Trophoblast cell (in vitro differentiated cells and primary cell): ENCODE data around the gene TAPT1. TPM values are rescaled to one million over a fixed set of nuclear protein-coding genes. Genes with fewer than 3 reads are reported as not detected.
A peak's percentile ranks its signal among the peaks of the same experiment; 100 is the strongest.

Source experiments
- DNase-seq, 2 donors: peaks; one replicate each; pipeline ENCODE4 v3.0.0-alpha.2; 2016
- H2AFZ ChIP-seq: 2 replicates; pipeline ENCODE4 v1.6.1; 2013; ENCODE audit warnings: low read length, moderate library complexity, mild to moderate bottlenecking; ENCODE audit not compliant: insufficient read depth, poor library complexity
- H2AK5ac ChIP-seq: 2 replicates; pipeline ENCODE4 v1.6.1; 2013; ENCODE audit warnings: mild to moderate bottlenecking, low read length
- H2BK120ac ChIP-seq: 2 replicates; pipeline ENCODE4 v1.6.1; 2013; ENCODE audit warnings: low read length, mild to moderate bottlenecking, moderate library complexity; ENCODE audit not compliant: insufficient read depth, poor library complexity
- H2BK12ac ChIP-seq: 2 replicates; pipeline ENCODE4 v1.6.1; 2013; ENCODE audit warnings: mild to moderate bottlenecking, low read length, moderate library complexity
- H2BK5ac ChIP-seq: 2 replicates; pipeline ENCODE4 v1.6.1; 2013; ENCODE audit warnings: low read length, low read depth, moderate library complexity, mild to moderate bottlenecking; ENCODE audit not compliant: poor library complexity
- H3K14ac ChIP-seq: 2 replicates; pipeline ENCODE4 v1.6.1; 2013; ENCODE audit warnings: mild to moderate bottlenecking, low read length
- H3K18ac ChIP-seq: 2 replicates; pipeline ENCODE4 v1.6.1; 2013; ENCODE audit warnings: mild to moderate bottlenecking, low read length
- H3K23ac ChIP-seq: 2 replicates; pipeline ENCODE4 v1.6.1; 2013; ENCODE audit warnings: low read length
- H3K27ac ChIP-seq: 2 replicates; pipeline ENCODE4 v1.5.1; 2013; ENCODE audit warnings: low read depth, mild to moderate bottlenecking, inconsistent platforms, low read length, moderate library complexity
- H3K27me3 ChIP-seq: 2 replicates; pipeline ENCODE4 v1.6.1; 2013; ENCODE audit warnings: inconsistent platforms, mild to moderate bottlenecking, low read length, moderate library complexity; ENCODE audit not compliant: insufficient read depth
- H3K36me3 ChIP-seq, 2 experiments: 1 replicate in 1 of 2; 2 replicates in 1 of 2; pipeline ENCODE4 v1.6.1; 2013; ENCODE audit warnings: low read length in 2 of 2, mild to moderate bottlenecking in 2 of 2, moderate library complexity in 1 of 2; ENCODE audit not compliant: insufficient read depth in 2 of 2, control insufficient read depth in 1 of 2
- H3K4ac ChIP-seq: 2 replicates; pipeline ENCODE4 v1.6.1; 2013; ENCODE audit warnings: low read depth, mild to moderate bottlenecking, low read length, moderate library complexity
- H3K4me1 ChIP-seq, 2 experiments: 1 replicate in 1 of 2; 2 replicates in 1 of 2; pipeline ENCODE4 v1.6.1; 2013; ENCODE audit warnings: low read length in 2 of 2, mild to moderate bottlenecking in 2 of 2, moderate library complexity in 1 of 2; ENCODE audit not compliant: insufficient read depth in 2 of 2, control insufficient read depth in 1 of 2
- H3K4me2 ChIP-seq: 2 replicates; pipeline ENCODE4 v1.6.1; 2013; ENCODE audit warnings: inconsistent platforms, mild to moderate bottlenecking, low read length, moderate library complexity
- H3K4me3 ChIP-seq: 2 replicates; pipeline ENCODE4 v1.5.1; 2013; ENCODE audit warnings: mild to moderate bottlenecking, low read depth, low read length, inconsistent platforms
- H3K79me1 ChIP-seq: one replicate; pipeline ENCODE4 v1.6.1; 2013; ENCODE audit warnings: low read length
- H3K79me2 ChIP-seq: 2 replicates; pipeline ENCODE4 v1.6.1; 2013; ENCODE audit warnings: low read length, mild to moderate bottlenecking; ENCODE audit not compliant: control insufficient read depth, insufficient read depth, poor library complexity
- H3K9ac ChIP-seq: 2 replicates; pipeline ENCODE4 v1.6.1; 2013; ENCODE audit warnings: mild to moderate bottlenecking, low read length
- H3K9me3 ChIP-seq: 2 replicates; pipeline ENCODE4 v1.6.1; 2013; ENCODE audit warnings: low read depth, mild to moderate bottlenecking, control low read depth, inconsistent platforms, low read length; ENCODE audit not compliant: insufficient read depth
- H4K12ac ChIP-seq: 2 replicates; pipeline ENCODE4 v1.6.1; 2013; ENCODE audit warnings: low read depth, mild to moderate bottlenecking, low read length, moderate library complexity
- H4K8ac ChIP-seq: 2 replicates; pipeline ENCODE4 v1.6.1; 2013; ENCODE audit warnings: low read depth, mild to moderate bottlenecking, low read length, moderate library complexity
- H4K91ac ChIP-seq: one replicate; pipeline ENCODE4 v1.6.1; 2013; ENCODE audit warnings: low read depth, mild to moderate bottlenecking, low read length, moderate library complexity
- WGBS: extraction: QIAGEN DNeasy Blood & Tissue Kit; methylation state at CpG from one replicate; pipeline ENCODE4 v1.1.7; 2013; ENCODE audit warnings: missing lambda C conversion rate; ENCODE audit not compliant: insufficient read length, insufficient coverage; ENCODE audit errors: extremely low coverage; 5-methylcytosine and 5-hydroxymethylcytosine counted together
- polyA plus RNA-seq: library from polyadenylated mRNA; stranded (reverse); fragments of 200-250 nt; gene quantifications from 2 replicates; pipeline ENCODE4 v1.2.3, GENCODE V29; 2013

TAPT1 gene, protein sequence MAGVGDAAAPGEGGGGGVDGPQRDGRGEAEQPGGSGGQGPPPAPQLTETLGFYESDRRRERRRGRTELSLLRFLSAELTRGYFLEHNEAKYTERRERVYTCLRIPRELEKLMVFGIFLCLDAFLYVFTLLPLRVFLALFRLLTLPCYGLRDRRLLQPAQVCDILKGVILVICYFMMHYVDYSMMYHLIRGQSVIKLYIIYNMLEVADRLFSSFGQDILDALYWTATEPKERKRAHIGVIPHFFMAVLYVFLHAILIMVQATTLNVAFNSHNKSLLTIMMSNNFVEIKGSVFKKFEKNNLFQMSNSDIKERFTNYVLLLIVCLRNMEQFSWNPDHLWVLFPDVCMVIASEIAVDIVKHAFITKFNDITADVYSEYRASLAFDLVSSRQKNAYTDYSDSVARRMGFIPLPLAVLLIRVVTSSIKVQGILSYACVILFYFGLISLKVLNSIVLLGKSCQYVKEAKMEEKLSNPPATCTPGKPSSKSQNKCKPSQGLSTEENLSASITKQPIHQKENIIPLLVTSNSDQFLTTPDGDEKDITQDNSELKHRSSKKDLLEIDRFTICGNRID
- polyA plus RNA-seq, result 6.4 and 6.6 TPM in 2 replicates

DNA sequence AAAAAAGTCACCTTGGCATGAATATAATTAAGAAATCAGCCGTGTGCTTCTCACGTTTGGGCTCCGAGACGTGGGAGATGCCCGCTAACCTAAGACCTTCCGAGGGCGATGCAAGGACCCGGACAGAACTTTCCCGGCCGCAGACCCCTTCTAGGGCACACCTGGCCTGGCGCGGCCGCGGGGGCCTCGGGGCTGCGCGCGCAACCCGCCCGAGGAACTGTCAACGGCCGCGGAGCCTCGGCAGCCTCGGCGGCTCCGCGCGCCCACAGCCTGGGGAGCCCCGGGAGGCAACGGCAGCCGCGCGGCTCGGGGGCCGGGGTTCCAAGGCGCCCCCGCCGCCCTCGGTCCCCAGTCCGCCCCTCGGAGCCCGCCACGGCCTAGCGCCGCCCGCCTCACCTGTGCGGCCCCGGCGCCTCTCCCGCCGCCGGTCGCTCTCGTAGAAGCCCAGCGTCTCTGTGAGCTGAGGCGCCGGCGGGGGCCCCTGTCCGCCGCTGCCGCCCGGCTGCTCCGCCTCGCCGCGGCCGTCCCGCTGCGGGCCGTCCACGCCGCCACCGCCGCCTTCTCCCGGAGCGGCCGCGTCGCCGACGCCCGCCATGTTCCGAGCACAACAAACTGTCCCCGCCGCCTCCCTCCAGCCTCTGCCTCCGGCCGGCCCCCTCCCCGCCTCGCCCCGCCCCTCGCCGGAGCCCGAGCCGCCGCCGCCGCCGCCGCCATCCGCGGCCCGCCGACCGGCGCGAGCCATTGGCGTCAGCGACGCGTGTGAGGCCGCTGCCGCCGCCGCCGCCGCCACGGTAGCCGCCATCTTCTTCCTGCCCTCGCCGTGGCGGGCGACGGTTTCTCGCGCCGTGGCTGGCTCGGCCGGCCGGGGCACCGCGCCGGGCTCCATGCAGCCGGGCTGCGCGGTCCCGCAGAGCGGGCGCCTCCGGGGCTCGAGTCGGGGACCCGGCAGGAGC is at the start of gene TAPT1:
Gene TAPT1 (minus strand): TSS at position 609 of the 953 bp plus-strand sequence. CDS start 14 bp downstream, at position 595.
- Histone ChIP-seq H2AK5ac (no peak within 1 kb of the TSS), H3K27ac (peak within 1 kb of the TSS; percentile 94), H4K8ac (peak within 1 kb of the TSS; percentile 94), H3K4ac (peak within 1 kb of the TSS; percentile 86), H3K79me2 (peaks cover 10% of the 10 kb centered on the region), H3K9me3 (no peaks in the 10 kb centered on the region), H2BK120ac (peak within 1 kb of the TSS; percentile 68), H3K18ac (peak within 1 kb of the TSS; percentile 64), H3K14ac (peak within 1 kb of the TSS; percentile 93), H3K27me3 (no peaks in the 10 kb centered on the region), H3K4me1 (peaks cover 2 to 4% of the 10 kb centered on the region in 2 experiments), H4K91ac (peak within 1 kb of the TSS; percentile 91), H3K4me3 (peak within 1 kb of the TSS; percentile 92), H3K9ac (peak within 1 kb of the TSS; percentile 83), H2AFZ (peak within 1 kb of the TSS; percentile 87), H3K79me1 (peaks cover 13% of the 10 kb centered on the region), H3K4me2 (peak within 1 kb of the TSS; percentile 97), H4K12ac (peak within 1 kb of the TSS; percentile 97), H3K23ac (no peak within 1 kb of the TSS), H2BK5ac (peak within 1 kb of the TSS; percentile 72), H2BK12ac (no peak within 1 kb of the TSS), H3K36me3 (no peaks in the 10 kb centered on the region)
- DNase-seq, result peak; percentile 35 to 69
- WGBS, result no CpG with 5 or more reads among the region's 143 CpGs

DNA sequence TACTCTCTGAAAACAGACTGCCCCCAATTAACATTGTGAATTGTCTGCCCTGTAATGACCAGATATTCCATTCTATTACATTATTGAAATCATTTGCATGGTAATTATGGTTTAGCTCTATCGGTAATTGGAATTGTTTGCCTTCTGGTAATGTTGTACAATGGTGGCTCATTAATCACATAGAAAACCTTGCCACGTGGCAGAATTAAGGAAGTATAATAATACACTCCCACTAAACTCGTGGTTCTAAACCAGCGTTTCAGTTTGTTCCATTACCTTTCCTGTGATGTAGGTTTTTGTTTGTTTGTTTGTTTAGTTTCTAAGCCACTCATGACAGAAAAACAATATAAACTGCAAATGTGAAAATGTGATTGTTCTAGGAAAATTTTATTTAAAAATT is 45.1 kb upstream of the TAPT1 start:
- Histone ChIP-seq H3K4me1 (no peaks in the 10 kb centered on the region), H3K9ac (no peak overlapping the region), H4K91ac (no peak overlapping the region), H2AFZ (no peak overlapping the region), H3K79me2 (no peaks in the 10 kb centered on the region), H3K4me3 (no peak overlapping the region), H3K4ac (no peak overlapping the region), H3K27ac (no peak overlapping the region), H3K23ac (no peak overlapping the region), H4K8ac (no peak overlapping the region), H3K9me3 (no peaks in the 10 kb centered on the region), H2BK5ac (no peak overlapping the region), H3K18ac (no peak overlapping the region), H2BK120ac (no peak overlapping the region), H4K12ac (no peak overlapping the region), H3K14ac (no peak overlapping the region), H2AK5ac (no peak overlapping the region), H2BK12ac (no peak overlapping the region), H3K27me3 (no peaks in the 10 kb centered on the region), H3K36me3 (no peaks in the 10 kb centered on the region), H3K79me1 (no peaks in the 10 kb centered on the region), H3K4me2 (no peak overlapping the region)
- DNase-seq, result no peak
- no CpG with 5 or more reads among the region's 4 CpGs for WGBS

DNA sequence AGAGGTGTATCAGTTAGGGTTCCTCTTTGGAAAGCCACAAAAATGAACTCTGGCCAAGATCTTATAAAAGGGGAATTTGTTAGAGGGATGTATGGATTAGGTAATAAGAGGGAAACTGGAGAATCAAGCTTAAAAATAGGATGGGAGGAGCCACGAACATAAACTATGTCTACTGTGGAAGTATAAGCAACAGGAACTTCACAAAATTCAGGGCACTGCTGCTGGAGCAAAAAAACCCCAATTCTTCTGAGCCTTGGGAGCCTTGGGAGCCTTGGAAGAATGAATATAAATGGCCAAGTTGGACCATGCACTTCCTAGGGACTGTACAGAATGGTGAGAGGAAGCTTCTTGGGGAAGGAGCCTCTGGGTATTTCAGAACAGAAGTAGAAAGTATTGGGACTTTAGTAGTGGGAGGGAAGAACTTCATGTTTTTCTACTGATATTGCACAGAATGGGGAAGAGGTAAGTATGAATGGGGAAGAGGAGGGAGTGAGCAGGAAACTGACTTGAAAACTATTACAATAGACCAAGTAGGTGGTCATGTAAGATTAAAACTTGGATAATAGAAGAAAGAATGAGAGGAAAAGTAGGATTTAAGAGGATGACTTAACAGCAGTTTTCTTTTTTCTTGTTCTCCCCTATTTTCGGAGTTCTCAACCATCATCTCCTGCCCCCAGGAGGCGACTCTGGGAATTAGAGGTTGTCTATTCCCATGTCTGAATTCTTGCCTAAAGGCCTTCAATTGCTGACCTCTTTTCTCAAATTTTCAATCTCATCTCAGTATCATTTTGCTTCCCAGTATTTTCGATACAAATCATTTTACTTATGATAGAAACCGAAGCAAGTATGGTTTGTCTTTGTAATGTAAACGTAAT is 44.4 kb upstream of the TAPT1 start:
- no peaks in the 10 kb centered on the region for H3K27me3 ChIP-seq

More for the DNA sequence above, 44.4 kb upstream of the TAPT1 start:
- Histone ChIP-seq H4K91ac (no peak overlapping the region), H3K36me3 (no peaks in the 10 kb centered on the region), H2BK5ac (no peak overlapping the region), H2BK12ac (no peak overlapping the region), H2AK5ac (no peak overlapping the region), H4K12ac (no peak overlapping the region), H3K4me2 (no peak overlapping the region), H3K23ac (no peak overlapping the region), H3K4me1 (no peaks in the 10 kb centered on the region), H3K9me3 (no peaks in the 10 kb centered on the region), H3K18ac (no peak overlapping the region), H4K8ac (no peak overlapping the region), H3K4me3 (no peak overlapping the region), H2BK120ac (no peak overlapping the region), H2AFZ (no peak overlapping the region), H3K79me1 (no peaks in the 10 kb centered on the region), H3K14ac (no peak overlapping the region), H3K79me2 (no peaks in the 10 kb centered on the region), H3K9ac (no peak overlapping the region), H3K27ac (no peak overlapping the region), H3K4ac (no peak overlapping the region)
- no CpG with 5 or more reads among the region's 6 CpGs for WGBS
- no peak for DNase-seq
